ENCODE measurements around the gene COBL. TPM values are rescaled to one million over a fixed set of nuclear protein-coding genes. Genes with fewer than 3 reads are reported as not detected.

COBL gene
- total RNA-seq, 4 donors from 2014 or later: under 0.01 to 7.7 (median 2.6) TPM

DNA sequence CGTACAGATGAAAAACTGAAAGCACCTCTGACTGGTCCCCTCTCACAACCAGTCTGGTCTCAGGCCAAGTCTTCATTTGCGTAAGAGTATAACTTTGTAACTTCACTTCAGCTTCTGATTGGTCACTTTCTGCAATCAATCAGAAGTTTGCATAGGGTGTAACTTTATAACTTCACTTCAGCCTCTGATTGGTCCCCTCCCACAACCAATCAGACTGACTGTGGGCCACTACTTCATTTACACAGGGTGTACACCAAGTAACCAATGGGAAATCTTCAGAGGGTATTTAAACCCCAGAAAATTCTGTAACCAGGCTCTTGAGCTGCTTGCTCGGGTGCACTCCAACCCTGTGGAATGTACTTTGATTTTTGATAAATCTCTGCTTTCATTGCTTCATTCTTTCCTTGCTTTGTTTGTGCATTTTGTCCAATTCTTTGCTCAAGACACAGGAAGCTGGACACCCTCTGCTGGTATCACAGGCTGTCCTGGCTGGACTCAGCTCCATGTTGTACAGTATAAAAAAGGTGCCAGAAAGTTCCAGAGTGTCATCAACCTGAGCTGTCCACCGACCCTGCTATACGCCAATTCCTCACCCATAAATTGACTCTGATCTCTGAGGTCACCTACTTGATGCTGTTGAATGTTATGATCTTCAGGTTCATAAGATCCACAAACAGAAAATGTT lies 74.5 kb downstream of the COBL start:
- TF ChIP-seq, protein P1, sequence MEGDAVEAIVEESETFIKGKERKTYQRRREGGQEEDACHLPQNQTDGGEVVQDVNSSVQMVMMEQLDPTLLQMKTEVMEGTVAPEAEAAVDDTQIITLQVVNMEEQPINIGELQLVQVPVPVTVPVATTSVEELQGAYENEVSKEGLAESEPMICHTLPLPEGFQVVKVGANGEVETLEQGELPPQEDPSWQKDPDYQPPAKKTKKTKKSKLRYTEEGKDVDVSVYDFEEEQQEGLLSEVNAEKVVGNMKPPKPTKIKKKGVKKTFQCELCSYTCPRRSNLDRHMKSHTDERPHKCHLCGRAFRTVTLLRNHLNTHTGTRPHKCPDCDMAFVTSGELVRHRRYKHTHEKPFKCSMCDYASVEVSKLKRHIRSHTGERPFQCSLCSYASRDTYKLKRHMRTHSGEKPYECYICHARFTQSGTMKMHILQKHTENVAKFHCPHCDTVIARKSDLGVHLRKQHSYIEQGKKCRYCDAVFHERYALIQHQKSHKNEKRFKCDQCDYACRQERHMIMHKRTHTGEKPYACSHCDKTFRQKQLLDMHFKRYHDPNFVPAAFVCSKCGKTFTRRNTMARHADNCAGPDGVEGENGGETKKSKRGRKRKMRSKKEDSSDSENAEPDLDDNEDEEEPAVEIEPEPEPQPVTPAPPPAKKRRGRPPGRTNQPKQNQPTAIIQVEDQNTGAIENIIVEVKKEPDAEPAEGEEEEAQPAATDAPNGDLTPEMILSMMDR (IDR thresholded peaks at IDR 0.05): no peak
- TF ChIP-seq POLR2A (IDR thresholded peaks at IDR 0.05): no peak
- Histone ChIP-seq H3K4me3 (no peak overlapping the region), H3K27me3 (no peaks in the 10 kb centered on the region), H3K36me3 (no peaks in the 10 kb centered on the region), H3K9me3 (no peaks in the 10 kb centered on the region), H3K27ac (no peak overlapping the region), H3K4me1 (no peaks in the 10 kb centered on the region)
- intact Hi-C loops (cut with DNase I; ENCODE audit: low total_unique reads): no loop called here
- no peak for DNase-seq

DNA sequence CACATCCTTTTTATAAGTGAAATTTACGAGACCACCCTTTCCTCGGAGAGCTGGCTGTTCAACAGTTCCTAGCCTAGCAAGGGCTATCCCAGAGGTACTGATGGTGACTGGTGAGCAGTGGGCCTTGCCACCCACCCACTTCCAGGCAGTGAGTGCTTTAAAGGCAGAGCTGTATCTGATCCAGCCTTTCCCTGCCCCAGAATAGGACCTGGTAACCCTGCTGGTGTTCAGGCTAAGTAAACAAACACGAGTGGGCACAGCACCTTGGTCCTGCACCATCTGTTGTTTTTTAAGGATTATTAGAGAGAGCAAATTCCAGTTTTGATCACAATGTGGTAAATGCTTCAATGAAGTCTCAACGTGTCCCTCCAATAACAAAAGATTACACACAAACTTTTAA lies 75.7 kb downstream of the COBL start:
- no peak for TF ChIP-seq POLR2A (IDR thresholded peaks at IDR 0.05)
- TF ChIP-seq, protein P1 (IDR thresholded peaks at IDR 0.05): no peak
- no peaks in the 10 kb centered on the region for H3K4me1 ChIP-seq
- DNase-seq: no peak
- no peak overlapping the region for H3K4me3 ChIP-seq
- H3K9me3 ChIP-seq: no peaks in the 10 kb centered on the region
- intact Hi-C loops (cut with DNase I; ENCODE audit: low total_unique reads): no loop called here
- no peaks in the 10 kb centered on the region for H3K27me3 ChIP-seq
- H3K27ac ChIP-seq: no peak overlapping the region
- no peaks in the 10 kb centered on the region for H3K36me3 ChIP-seq

DNA sequence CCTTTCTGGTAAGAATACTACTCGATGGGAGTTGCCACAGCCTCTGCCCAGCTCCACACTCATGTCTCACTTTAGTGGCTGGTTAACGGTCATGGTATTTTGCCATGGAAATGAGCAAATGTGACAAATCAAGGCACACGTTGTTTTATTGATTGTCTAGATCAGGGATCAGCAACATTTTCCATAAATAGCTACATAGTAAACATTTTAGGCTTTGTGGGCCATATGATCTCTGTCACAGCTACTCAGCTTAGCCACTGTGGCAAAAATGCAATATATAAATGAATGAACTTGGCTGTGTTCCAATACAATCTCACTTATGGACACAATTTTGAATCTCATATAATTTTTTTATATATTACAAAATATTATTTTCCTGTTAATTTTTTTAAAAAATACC lies 76.9 kb downstream of the COBL start:
- TF ChIP-seq POLR2A (IDR thresholded peaks at IDR 0.05): no peak
- TF ChIP-seq, protein P1 (IDR thresholded peaks at IDR 0.05): no peak
- H3K27ac ChIP-seq: no peak overlapping the region
- H3K36me3 ChIP-seq: no peaks in the 10 kb centered on the region
- H3K27me3 ChIP-seq: no peaks in the 10 kb centered on the region
- no peaks in the 10 kb centered on the region for H3K9me3 ChIP-seq
- intact Hi-C loops (cut with DNase I; ENCODE audit: low total_unique reads): no loop called here
- H3K4me1 ChIP-seq: no peaks in the 10 kb centered on the region
- H3K4me3 ChIP-seq: no peak overlapping the region
- DNase-seq: no peak

DNA sequence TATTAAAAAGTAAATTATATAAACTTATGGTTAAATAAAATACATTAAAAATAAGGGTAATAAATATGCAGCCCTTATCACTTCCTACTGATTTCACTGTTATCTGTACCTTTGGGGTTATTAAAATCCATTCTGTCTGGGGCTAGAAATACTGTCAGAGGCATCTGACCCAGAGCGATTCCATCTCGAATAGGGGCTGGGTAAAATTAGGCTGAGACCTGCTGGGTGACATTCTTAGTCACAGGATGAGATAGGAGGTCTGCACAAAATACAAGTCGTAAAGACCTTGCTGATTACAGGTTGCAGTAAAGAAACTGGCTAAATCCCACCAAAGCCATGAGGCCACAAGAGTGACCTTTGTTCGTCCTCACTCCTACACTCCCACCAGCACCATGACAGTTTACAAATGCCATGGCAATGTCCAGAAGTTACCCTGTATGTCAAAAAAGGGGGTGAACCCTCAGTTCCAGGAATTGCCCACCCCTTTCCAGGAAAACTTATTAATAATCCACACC lies 77.6 kb downstream of the COBL start:
- intact Hi-C loops (cut with DNase I; ENCODE audit: low total_unique reads): no loop called here
- no peak for DNase-seq
- no peak overlapping the region for H3K4me3 ChIP-seq
- H3K4me1 ChIP-seq: no peaks in the 10 kb centered on the region
- H3K9me3 ChIP-seq: no peaks in the 10 kb centered on the region
- TF ChIP-seq, protein P1 (IDR thresholded peaks at IDR 0.05): no peak
- no peak for TF ChIP-seq POLR2A (IDR thresholded peaks at IDR 0.05)
- H3K27me3 ChIP-seq: no peaks in the 10 kb centered on the region
- H3K36me3 ChIP-seq: no peaks in the 10 kb centered on the region
- H3K27ac ChIP-seq: no peak overlapping the region

DNA sequence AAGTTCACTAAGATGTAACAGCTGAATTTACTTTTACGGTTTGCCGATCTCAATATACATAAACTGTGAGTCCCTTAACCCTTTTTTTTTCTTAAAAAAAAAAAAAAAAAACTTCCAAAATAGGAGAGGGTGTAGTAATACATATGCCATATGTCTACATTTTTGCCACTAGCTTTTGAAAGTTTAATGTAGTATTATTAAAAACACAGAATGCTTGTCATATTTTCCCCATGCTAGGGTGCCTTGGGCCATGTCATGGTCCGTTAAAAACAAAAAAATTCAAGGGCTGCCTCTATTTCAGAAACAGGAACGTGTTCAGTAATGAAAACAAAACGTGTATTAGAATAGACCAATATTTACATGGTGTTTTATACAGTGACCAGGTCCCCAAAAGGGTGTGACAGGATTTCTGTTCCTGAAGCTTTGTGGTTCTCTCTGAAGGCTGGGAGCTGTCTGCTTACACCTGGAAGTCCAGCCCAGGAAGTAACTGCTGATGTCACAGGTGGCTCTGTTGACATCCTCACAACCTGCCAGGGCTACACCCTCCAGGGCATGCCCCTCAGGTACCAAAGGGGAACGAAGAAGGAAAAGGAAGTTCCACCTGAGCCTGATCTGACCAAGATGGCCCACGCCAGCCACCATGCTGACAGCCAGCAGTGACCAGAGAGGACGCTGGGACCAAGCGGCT lies 79.0 kb downstream of the COBL start:
- intact Hi-C loops (cut with DNase I; ENCODE audit: low total_unique reads): no loop called here
- H3K4me1 ChIP-seq: no peaks in the 10 kb centered on the region
- TF ChIP-seq POLR2A (IDR thresholded peaks at IDR 0.05): no peak
- TF ChIP-seq, protein P1 (IDR thresholded peaks at IDR 0.05): no peak
- DNase-seq: no peak
- H3K27ac ChIP-seq: no peak overlapping the region
- H3K4me3 ChIP-seq: no peak overlapping the region
- no peaks in the 10 kb centered on the region for H3K36me3 ChIP-seq
- no peaks in the 10 kb centered on the region for H3K27me3 ChIP-seq
- no peaks in the 10 kb centered on the region for H3K9me3 ChIP-seq

Measured in uterus (tissue), 4 donors.